HG03520 (cell line): ENCODE results near the gene HBQ1.
"Not testable (repeated sequence)": the region's sequence is repeated elsewhere in the genome, so short reads cannot be mapped to it uniquely, and the experiment has no call there.

Experiments
- ATAC-seq: cut with Tn5 transposase; IDR thresholded peaks from one replicate; pipeline ENCODE4 v1.9.1; 2021; ENCODE audit warnings: mild to moderate bottlenecking, moderate library complexity; ENCODE audit not compliant: unreplicated experiment

The HBQ1 gene

DNA sequence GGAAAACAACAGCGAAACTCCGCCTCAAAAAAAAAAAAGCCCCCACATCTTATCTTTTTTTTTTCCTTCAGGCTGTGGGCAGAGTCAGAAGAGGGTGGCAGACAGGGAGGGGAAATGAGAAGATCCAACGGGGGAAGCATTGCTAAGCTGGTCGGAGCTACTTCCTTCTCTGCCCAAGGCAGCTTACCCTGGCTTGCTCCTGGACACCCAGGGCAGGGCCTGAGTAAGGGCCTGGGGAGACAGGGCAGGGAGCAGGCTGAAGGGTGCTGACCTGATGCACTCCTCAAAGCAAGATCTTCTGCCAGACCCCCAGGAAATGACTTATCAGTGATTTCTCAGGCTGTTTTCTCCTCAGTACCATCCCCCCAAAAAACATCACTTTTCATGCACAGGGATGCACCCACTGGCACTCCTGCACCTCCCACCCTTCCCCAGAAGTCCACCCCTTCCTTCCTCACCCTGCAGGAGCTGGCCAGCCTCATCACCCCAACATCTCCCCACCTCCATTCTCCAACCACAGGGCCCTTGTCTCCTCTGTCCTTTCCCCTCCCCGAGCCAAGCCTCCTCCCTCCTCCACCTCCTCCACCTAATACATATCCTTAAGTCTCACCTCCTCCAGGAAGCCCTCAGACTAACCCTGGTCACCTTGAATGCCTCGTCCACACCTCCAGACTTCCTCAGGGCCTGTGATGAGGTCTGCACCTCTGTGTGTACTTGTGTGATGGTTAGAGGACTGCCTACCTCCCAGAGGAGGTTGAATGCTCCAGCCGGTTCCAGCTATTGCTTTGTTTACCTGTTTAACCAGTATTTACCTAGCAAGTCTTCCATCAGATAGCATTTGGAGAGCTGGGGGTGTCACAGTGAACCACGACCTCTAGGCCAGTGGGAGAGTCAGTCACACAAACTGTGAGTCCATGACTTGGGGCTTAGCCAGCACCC lies 5.0 kb upstream of the HBQ1 start:
- no peak for ATAC-seq

DNA sequence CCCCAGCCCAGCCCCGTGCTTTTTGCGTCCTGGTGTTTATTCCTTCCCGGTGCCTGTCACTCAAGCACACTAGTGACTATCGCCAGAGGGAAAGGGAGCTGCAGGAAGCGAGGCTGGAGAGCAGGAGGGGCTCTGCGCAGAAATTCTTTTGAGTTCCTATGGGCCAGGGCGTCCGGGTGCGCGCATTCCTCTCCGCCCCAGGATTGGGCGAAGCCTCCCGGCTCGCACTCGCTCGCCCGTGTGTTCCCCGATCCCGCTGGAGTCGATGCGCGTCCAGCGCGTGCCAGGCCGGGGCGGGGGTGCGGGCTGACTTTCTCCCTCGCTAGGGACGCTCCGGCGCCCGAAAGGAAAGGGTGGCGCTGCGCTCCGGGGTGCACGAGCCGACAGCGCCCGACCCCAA lies 4.3 kb upstream of the HBQ1 start:
- not testable (repeated sequence) for ATAC-seq

DNA sequence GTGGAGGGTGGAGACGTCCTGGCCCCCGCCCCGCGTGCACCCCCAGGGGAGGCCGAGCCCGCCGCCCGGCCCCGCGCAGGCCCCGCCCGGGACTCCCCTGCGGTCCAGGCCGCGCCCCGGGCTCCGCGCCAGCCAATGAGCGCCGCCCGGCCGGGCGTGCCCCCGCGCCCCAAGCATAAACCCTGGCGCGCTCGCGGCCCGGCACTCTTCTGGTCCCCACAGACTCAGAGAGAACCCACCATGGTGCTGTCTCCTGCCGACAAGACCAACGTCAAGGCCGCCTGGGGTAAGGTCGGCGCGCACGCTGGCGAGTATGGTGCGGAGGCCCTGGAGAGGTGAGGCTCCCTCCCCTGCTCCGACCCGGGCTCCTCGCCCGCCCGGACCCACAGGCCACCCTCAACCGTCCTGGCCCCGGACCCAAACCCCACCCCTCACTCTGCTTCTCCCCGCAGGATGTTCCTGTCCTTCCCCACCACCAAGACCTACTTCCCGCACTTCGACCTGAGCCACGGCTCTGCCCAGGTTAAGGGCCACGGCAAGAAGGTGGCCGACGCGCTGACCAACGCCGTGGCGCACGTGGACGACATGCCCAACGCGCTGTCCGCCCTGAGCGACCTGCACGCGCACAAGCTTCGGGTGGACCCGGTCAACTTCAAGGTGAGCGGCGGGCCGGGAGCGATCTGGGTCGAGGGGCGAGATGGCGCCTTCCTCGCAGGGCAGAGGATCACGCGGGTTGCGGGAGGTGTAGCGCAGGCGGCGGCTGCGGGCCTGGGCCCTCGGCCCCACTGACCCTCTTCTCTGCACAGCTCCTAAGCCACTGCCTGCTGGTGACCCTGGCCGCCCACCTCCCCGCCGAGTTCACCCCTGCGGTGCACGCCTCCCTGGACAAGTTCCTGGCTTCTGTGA lies 3.5 kb upstream of the HBQ1 start, which contains the start of gene HBA1:
HBA1 (plus strand) TSS at position 204 of the 906 bp plus-strand sequence; CDS start at position 241, 37 bp downstream.
- not testable (repeated sequence) for ATAC-seq

- no peak for ATAC-seq
These were observed 2.9 kb upstream of the HBQ1 start for GRCh38 chr16:177394-177822.

DNA sequence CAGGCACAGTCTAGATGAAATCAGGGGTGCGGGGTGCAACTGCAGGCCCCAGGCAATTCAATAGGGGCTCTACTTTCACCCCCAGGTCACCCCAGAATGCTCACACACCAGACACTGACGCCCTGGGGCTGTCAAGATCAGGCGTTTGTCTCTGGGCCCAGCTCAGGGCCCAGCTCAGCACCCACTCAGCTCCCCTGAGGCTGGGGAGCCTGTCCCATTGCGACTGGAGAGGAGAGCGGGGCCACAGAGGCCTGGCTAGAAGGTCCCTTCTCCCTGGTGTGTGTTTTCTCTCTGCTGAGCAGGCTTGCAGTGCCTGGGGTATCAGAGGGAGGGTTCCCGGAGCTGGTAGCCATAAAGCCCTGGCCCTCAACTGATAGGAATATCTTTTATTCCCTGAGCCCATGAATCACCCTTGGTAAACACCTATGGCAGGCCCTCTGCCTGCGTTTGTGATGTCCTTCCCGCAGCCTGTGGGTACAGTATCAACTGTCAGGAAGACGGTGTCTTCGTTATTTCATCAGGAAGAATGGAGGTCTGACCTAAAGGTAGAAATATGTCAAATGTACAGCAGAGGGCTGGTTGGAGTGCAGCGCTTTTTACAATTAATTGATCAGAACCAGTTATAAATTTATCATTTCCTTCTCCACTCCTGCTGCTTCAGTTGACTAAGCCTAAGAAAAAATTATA lies 2.1 kb upstream of the HBQ1 start:
- ATAC-seq, result no peak

DNA sequence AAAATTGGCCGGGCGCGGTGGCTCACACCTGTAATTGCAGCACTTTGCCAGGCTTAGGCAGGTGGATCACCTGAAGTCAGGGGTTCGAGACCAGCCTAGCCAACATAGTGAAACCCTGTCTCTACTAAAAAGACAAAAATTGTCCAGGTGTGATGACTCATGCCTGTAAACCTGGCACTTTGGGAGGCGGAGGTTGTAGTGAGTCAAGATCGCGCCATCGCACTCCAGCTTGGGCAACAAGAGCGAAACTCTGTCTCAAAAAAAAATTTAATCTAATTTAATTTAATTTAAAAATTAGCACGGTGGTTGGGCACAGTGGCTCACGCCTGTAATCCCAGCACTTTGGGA lies 1.6 kb upstream of the HBQ1 start:
- no peak for ATAC-seq

DNA sequence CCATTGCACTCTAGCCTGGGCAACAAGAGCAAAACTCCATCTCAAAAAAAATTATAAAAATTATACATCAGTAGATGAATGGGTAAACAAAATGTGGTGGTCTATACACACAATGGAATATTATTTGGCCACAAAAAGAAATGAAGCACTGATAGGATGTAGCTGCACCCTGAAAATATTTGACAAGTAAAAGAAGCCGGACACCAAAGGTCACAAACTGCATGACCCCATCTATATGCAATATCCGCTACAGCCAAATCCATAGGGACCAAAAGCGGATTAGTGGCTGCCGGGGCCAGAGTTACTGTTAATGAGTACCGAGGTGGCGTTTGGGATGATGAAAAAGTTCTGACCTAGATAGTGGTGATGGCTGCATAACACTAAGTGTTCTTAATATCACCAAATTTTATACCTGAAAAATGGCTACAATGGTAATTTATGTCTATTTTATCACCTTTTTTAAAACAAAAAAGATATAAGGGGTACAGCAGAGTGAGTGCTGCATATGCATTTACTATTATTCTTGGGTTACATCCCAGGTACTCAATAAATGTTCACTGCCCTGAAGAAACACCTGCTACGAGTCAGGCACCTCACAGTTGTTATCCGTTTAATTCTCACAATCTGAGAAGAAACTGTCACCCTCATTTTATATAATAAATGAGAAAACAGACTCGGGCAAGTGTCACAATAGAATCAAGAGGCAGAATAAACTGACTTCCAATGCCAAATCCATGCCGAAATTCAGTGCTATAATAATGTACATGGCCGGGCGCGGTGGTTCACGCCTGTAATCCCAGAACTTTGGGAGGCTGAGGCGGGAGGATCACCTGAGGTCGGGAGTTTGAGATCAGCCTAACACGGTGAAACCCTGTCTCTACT lies 807 bp upstream of the HBQ1 start:
- ATAC-seq, result no peak

DNA sequence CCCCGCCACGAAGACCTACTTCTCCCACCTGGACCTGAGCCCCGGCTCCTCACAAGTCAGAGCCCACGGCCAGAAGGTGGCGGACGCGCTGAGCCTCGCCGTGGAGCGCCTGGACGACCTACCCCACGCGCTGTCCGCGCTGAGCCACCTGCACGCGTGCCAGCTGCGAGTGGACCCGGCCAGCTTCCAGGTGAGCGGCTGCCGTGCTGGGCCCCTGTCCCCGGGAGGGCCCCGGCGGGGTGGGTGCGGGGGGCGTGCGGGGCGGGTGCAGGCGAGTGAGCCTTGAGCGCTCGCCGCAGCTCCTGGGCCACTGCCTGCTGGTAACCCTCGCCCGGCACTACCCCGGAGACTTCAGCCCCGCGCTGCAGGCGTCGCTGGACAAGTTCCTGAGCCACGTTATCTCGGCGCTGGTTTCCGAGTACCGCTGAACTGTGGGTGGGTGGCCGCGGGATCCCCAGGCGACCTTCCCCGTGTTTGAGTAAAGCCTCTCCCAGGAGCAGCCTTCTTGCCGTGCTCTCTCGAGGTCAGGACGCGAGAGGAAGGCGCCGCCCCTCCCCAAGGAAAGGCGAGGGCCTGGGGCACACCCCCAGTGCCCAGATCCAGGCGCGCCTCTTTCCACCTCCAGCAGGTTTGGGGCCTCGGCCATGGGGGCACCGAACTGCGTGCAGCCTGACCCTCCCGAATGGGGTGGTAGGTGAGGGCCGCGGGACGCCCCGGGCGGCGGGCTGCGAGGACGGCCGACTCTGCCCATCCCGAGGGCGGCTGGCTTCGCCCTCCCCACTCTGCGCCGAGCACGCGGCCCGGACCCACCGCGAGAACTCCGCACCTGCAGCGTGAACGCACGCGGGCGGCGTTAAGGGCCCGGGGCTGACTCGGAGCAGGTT lies 664 bp downstream of the HBQ1 start:
- ATAC-seq, result no peak

GRCh38 chr16:181565-182021 lies 1.3 kb downstream of the HBQ1 start:
- ATAC-seq, result no peak

- ATAC-seq, result no peak
These were observed 2.7 kb downstream of the HBQ1 start for GRCh38 chr16:183005-183404.

GRCh38 chr16:185213-185612 lies 5.0 kb downstream of the HBQ1 start:
- ATAC-seq, result no peak

GRCh38 chr16:185691-186090 lies 5.4 kb downstream of the HBQ1 start:
- no peak for ATAC-seq

GRCh38 chr16:187330-187729 lies 7.1 kb downstream of the HBQ1 start:
- ATAC-seq, result no peak

- ATAC-seq, result no peak
These were observed 8.4 kb downstream of the HBQ1 start for GRCh38 chr16:188674-189073.

GRCh38 chr16:189604-190186 lies 9.4 kb downstream of the HBQ1 start:
- no peak for ATAC-seq

DNA sequence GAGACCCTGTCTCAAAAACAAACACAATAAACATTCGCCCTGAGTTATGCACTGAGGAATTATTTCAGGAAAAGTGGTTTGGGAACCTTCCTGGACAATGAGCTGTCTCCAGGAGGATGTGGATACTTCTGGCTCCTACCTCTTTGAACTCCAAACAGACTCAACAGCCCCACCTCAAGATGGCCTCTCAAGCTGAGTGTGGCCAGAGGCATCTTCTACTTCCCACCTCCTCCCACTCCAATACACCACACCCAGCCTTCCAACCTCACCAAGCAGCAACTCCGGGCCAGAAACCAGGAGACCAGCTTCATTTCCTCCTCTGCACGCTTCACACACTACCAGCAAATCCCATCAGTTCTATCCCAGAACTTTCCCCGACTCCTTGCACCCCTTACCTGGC lies 11.6 kb downstream of the HBQ1 start:
- ATAC-seq, result no peak

- ATAC-seq, result no peak
These were observed 12.4 kb downstream of the HBQ1 start for GRCh38 chr16:192686-193085.

- ATAC-seq, result no peak
These were observed 13.2 kb downstream of the HBQ1 start for GRCh38 chr16:193441-193840.

GRCh38 chr16:194516-194915 lies 14.3 kb downstream of the HBQ1 start:
- no peak for ATAC-seq
